ENCODE data around the gene LRP1B.

LRP1B gene

GRCh38 chr2:141364821-141365220 is 766.0 kb downstream of the LRP1B start:
- in situ Hi-C loops (cut with HindIII; ENCODE audit: low sequenced_read_pairs) = no loop called here

GRCh38 chr2:141362311-141362710 is 768.5 kb downstream of the LRP1B start:
- in situ Hi-C loops (cut with HindIII; ENCODE audit: low sequenced_read_pairs) = no loop called here

- in situ Hi-C loops (cut with HindIII; ENCODE audit: low sequenced_read_pairs) = no loop called here
These were observed 782.3 kb downstream of the LRP1B start for GRCh38 chr2:141348481-141348880.

- in situ Hi-C loops (cut with HindIII; ENCODE audit: low sequenced_read_pairs) = no loop called here
These were observed 789.4 kb downstream of the LRP1B start for GRCh38 chr2:141341444-141341843.

GRCh38 chr2:141331127-141331526 is 799.7 kb downstream of the LRP1B start:
- in situ Hi-C loops (cut with HindIII; ENCODE audit: low sequenced_read_pairs) = no loop called here

GRCh38 chr2:141329964-141330363 is 800.9 kb downstream of the LRP1B start:
- in situ Hi-C loops (cut with HindIII; ENCODE audit: low sequenced_read_pairs) = no loop called here

- in situ Hi-C loops (cut with HindIII; ENCODE audit: low sequenced_read_pairs) = no loop called here
These were observed 807.2 kb downstream of the LRP1B start for GRCh38 chr2:141323571-141323970.

GRCh38 chr2:141317986-141318385 is 812.8 kb downstream of the LRP1B start:
- in situ Hi-C loops (cut with HindIII; ENCODE audit: low sequenced_read_pairs) = no loop called here

- in situ Hi-C loops (cut with HindIII; ENCODE audit: low sequenced_read_pairs) = no loop called here
These were observed 814.2 kb downstream of the LRP1B start for GRCh38 chr2:141316606-141317005.

- in situ Hi-C loops (cut with HindIII; ENCODE audit: low sequenced_read_pairs) = no loop called here
These were observed 814.7 kb downstream of the LRP1B start for GRCh38 chr2:141316103-141316502.

GRCh38 chr2:141313972-141314371 is 816.8 kb downstream of the LRP1B start:
- in situ Hi-C loops (cut with HindIII; ENCODE audit: low sequenced_read_pairs) = no loop called here

- in situ Hi-C loops (cut with HindIII; ENCODE audit: low sequenced_read_pairs) = no loop called here
These were observed 819.4 kb downstream of the LRP1B start for GRCh38 chr2:141311430-141311829.

- in situ Hi-C loops (cut with HindIII; ENCODE audit: low sequenced_read_pairs) = no loop called here
These were observed 824.4 kb downstream of the LRP1B start for GRCh38 chr2:141306368-141306767.

GRCh38 chr2:141301551-141301950 is 829.3 kb downstream of the LRP1B start:
- in situ Hi-C loops (cut with HindIII; ENCODE audit: low sequenced_read_pairs) = no loop called here

GRCh38 chr2:141280037-141280436 is 850.8 kb downstream of the LRP1B start:
- in situ Hi-C loops (cut with HindIII; ENCODE audit: low sequenced_read_pairs) = no loop called here

GRCh38 chr2:141271346-141271745 is 859.5 kb downstream of the LRP1B start:
- in situ Hi-C loops (cut with HindIII; ENCODE audit: low sequenced_read_pairs) = no loop called here

GRCh38 chr2:141264848-141265247 is 866.0 kb downstream of the LRP1B start:
- in situ Hi-C loops (cut with HindIII; ENCODE audit: low sequenced_read_pairs) = no loop called here

- in situ Hi-C loops (cut with HindIII; ENCODE audit: low sequenced_read_pairs) = no loop called here
These were observed 869.9 kb downstream of the LRP1B start for GRCh38 chr2:141260911-141261310.

- in situ Hi-C loops (cut with HindIII; ENCODE audit: low sequenced_read_pairs) = no loop called here
These were observed 871.1 kb downstream of the LRP1B start for GRCh38 chr2:141259683-141260082.

GRCh38 chr2:141242008-141242407 is 888.8 kb downstream of the LRP1B start:
- in situ Hi-C loops (cut with HindIII; ENCODE audit: low sequenced_read_pairs) = no loop called here

GRCh38 chr2:141226560-141226959 is 904.3 kb downstream of the LRP1B start:
- in situ Hi-C loops (cut with HindIII; ENCODE audit: low sequenced_read_pairs) = no loop called here

- in situ Hi-C loops (cut with HindIII; ENCODE audit: low sequenced_read_pairs) = no loop called here
These were observed 923.8 kb downstream of the LRP1B start for GRCh38 chr2:141207036-141207385.

- in situ Hi-C loops (cut with HindIII; ENCODE audit: low sequenced_read_pairs) = no loop called here
These were observed 929.7 kb downstream of the LRP1B start for GRCh38 chr2:141201016-141201565.

GRCh38 chr2:141200191-141200590 is 930.6 kb downstream of the LRP1B start:
- in situ Hi-C loops (cut with HindIII; ENCODE audit: low sequenced_read_pairs) = no loop called here

All from endothelial cell of hepatic sinusoid (primary cell).